ENCODE measurements around the gene TDG.

DNA sequence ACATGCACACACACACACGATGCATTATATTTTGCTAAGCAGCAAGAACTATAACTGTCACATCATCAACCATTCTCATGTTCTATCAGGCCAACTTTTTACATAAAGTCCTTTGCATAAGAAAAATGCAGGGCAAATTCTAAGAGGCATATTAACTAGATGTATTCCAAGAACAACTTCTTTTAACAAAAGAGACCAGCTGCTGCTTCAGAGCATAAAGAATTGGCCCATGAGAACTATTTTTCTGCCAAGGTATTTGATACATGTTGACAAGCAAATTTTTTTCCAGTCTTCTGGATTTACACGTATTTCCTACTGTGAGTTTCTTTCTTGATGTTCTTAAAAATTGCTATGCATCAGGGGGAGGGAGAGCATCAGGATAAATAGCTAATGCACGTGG is 57.1 kb downstream of the TDG start:
- no peak for TF ChIP-seq POLR2A (IDR thresholded peaks at IDR 0.05)
- TF ChIP-seq, protein P1, sequence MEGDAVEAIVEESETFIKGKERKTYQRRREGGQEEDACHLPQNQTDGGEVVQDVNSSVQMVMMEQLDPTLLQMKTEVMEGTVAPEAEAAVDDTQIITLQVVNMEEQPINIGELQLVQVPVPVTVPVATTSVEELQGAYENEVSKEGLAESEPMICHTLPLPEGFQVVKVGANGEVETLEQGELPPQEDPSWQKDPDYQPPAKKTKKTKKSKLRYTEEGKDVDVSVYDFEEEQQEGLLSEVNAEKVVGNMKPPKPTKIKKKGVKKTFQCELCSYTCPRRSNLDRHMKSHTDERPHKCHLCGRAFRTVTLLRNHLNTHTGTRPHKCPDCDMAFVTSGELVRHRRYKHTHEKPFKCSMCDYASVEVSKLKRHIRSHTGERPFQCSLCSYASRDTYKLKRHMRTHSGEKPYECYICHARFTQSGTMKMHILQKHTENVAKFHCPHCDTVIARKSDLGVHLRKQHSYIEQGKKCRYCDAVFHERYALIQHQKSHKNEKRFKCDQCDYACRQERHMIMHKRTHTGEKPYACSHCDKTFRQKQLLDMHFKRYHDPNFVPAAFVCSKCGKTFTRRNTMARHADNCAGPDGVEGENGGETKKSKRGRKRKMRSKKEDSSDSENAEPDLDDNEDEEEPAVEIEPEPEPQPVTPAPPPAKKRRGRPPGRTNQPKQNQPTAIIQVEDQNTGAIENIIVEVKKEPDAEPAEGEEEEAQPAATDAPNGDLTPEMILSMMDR (IDR thresholded peaks at IDR 0.05): no peak
